Epithelial cell of esophagus (primary cell): ENCODE data around the gene LCP1.

ENCODE experiments used
- DNase-seq: peaks from one replicate; pipeline ENCODE4 v3.0.0; 2010; ENCODE audit warnings: low read depth
- H3K4me3 ChIP-seq: 2 replicates; pipeline ENCODE4 v1.5.1; 2011; ENCODE audit warnings: mild to moderate bottlenecking, low read length, control low read depth
- TF ChIP-seq, protein P1 (sequence below): IDR thresholded peaks from 2 replicates; pipeline ENCODE4 v1.5.1; 2011; ENCODE audit warnings: low read depth, mild to moderate bottlenecking, low read length, control low read depth, inconsistent platforms; ENCODE audit not compliant: insufficient read depth; ENCODE audit errors: missing control alignments

The LCP1 gene

DNA sequence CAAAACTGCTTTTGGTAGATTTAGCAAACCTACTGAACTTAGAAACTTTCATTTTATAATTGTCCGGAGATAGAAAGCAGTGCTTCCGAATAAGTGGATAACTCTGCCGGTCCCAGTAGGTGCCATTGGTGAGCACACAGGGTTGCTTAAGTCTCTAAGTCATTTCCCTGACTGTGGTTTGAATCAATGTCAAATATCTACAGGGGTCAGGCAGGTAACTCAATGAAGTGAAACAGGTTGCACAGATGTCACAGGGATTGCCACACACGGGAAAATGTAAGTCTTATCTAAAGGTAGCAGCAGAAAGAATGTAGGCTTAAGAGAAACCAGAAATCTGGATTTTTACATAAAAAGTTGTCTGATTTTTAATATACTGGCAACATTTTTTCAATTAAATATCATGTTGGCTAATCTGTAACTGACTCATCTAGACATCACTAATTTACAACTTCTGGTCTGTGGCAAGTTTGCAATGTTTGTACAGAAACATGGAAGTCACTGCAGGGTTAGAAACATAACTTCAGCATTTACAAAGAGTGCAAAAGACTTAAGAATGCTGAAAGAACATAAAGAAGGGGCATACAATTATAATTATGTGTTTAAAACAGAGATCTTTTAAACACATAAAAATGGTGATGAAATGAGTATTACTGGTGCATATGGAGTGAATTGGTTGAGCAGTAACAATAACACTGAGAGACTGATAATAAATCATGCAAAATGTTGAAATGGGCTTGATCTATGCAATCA lies 15.5 kb upstream of the LCP1 start:
- DNase-seq = peak; percentile 16
- TF ChIP-seq, protein P1, sequence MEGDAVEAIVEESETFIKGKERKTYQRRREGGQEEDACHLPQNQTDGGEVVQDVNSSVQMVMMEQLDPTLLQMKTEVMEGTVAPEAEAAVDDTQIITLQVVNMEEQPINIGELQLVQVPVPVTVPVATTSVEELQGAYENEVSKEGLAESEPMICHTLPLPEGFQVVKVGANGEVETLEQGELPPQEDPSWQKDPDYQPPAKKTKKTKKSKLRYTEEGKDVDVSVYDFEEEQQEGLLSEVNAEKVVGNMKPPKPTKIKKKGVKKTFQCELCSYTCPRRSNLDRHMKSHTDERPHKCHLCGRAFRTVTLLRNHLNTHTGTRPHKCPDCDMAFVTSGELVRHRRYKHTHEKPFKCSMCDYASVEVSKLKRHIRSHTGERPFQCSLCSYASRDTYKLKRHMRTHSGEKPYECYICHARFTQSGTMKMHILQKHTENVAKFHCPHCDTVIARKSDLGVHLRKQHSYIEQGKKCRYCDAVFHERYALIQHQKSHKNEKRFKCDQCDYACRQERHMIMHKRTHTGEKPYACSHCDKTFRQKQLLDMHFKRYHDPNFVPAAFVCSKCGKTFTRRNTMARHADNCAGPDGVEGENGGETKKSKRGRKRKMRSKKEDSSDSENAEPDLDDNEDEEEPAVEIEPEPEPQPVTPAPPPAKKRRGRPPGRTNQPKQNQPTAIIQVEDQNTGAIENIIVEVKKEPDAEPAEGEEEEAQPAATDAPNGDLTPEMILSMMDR = no peak
- no peak overlapping the region for H3K4me3 ChIP-seq

DNA sequence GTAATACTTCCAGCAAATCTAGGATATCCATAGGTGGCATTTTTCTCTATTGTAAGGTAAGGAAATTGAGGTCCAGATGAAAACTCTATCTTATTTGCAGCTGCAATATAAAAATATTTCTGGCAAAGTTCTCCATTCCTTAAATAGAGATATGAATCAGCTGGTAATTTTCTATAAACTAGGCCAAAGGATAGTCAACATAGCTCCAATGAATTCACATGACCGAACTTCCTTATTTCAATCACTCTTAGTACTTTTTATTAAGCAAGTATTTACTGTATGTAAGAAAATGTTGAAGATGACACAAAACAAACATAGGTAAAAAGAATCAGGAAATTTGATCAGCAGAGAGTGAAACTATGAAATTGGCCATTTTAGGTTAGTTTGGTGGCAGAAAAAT lies 13.0 kb upstream of the LCP1 start:
- no peak for DNase-seq
- H3K4me3 ChIP-seq = no peak overlapping the region
- TF ChIP-seq, protein P1 = no peak

- no peak for DNase-seq
- TF ChIP-seq, protein P1 = no peak
- H3K4me3 ChIP-seq = no peak overlapping the region
Measured at GRCh38 chr13:46192412-46192811, 10.4 kb upstream of the LCP1 start.

DNA sequence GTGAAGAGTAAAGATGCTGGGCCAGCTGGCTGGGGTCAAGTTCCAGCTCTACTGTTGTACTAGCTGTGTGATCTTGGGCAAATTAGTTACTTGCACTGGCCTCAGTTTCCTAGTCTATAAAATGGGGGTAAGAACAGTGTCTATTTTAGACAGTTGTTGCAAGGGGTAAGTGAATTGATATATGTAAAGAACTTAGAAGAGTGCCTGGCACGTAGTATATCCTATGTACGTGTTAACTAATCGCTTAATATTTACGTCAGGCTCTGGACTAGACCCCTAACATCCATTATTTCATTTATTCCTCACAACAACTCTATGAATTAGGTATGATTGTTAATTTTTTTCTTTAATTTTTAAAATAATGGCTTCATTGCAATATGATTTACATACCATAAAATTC lies 3.7 kb upstream of the LCP1 start:
- no peak overlapping the region for H3K4me3 ChIP-seq
- DNase-seq = no peak
- TF ChIP-seq, protein P1 = no peak

DNA sequence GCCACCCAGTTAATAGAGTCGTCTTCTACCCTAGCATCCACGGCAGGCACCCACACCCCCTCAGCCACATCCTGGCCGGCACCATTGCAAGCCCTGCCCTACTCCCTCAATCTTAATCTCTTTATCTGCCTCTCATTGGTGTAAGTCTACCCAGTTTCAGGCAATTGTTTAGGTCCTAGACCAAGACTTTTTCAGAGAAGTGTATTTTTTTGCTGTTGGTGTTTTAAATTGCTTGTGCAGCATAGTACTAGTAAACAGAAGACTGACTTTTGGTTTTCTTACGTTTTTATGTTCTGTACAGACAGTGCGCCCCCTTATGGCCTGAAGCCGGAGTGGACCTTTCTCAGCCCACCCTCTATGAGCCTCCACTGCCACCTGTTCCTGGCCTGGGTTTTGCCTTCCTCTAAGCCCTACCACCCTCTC lies 2.3 kb upstream of the LCP1 start:
- no peak for DNase-seq
- TF ChIP-seq, protein P1 = peak; percentile 14

DNA sequence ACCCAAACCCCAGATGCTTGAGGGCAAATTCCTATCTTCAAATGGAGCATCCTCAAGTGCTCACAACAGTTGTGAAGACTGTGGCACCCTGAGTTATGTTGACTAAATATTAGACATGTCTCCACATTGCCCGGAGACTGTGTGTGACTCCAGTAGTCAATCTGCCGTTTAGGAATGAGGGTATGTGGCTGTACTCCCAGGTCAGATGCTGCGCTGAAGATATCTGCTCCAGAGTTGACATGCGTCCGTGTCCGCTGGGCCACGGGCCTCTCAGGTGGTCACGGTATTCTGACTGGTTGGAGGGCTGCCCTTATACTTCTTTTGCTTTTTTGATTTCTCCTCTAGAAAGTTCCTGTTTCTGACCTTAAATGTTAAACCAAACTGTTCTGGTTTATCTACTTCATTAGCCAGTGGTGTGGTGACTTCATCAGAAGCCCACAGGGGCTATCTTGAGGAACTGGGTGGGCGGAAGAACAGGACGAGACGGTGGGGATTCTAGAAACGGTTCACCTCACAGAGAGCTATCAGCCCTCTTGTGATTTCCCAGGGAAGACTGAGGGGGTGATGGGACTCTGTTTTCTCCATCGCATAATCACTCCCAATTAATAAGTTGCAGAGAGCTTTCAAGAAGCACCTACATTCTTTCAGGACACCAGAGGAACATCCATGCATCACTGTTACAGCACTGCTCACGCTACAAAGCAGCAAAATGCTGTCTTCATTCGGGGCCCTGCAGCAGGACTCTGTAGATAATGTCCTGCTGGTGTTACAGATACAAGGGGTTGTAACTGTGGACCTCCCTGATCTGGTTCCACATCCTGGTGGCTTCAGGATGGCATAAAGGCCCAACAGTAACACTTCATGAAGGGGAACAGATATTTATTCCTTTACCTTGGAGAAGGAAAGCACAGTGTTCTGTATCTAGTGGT lies 1.3 kb upstream of the LCP1 start:
- no peak overlapping the region for H3K4me3 ChIP-seq
- DNase-seq = no peak
- TF ChIP-seq, protein P1 = no peak

More for the DNA sequence above, 2.3 kb upstream of the LCP1 start:
- no peak overlapping the region for H3K4me3 ChIP-seq
